Gastrocnemius medialis (tissue), 4 donors: ENCODE results near the gene DUSP15. TPM values are rescaled to one million over a fixed set of nuclear protein-coding genes. Genes with fewer than 3 reads are reported as not detected.
"Not testable (repeated sequence)": the region's sequence is repeated elsewhere in the genome, so short reads cannot be mapped to it uniquely, and the experiment has no call there.

Source experiments
- ATAC-seq, 2 donors: fragments of 150-250 bp; one replicate each; pipeline ENCODE4 v1.9.1; 2016
- DNase-seq, 2 donors: peaks; one replicate each; pipeline ENCODE4 v3.0.0-alpha.2; 2019
- H3K27ac ChIP-seq, 4 donors: fragments of 200-600 bp; sonication (generic); 1 replicate in 1 of 4; 2 replicates in 3 of 4; pipeline ENCODE4 v1.5.1; 2016 to 2018; ENCODE audit warnings: mild to moderate bottlenecking in 2 of 4, moderate library complexity in 1 of 4
- H3K27me3 ChIP-seq, 3 donors: fragments of 200-600 bp; sonication (generic) in 2 of 3; 1 replicate in 1 of 3; 2 replicates in 2 of 3; pipeline versions ENCODE4 v1.5.1 to v1.6.0; 2016 to 2019; ENCODE audit warnings: mild to moderate bottlenecking in 1 of 3, moderate library complexity in 1 of 3
- H3K36me3 ChIP-seq, 2 donors: fragments of 200-600 bp; sonication (generic) in 1 of 2; one replicate each; pipeline ENCODE4 v1.5.1; 2017 to 2018
- H3K4me1 ChIP-seq, 2 donors: fragments of 200-600 bp; sonication (generic) in 1 of 2; one replicate each; pipeline ENCODE4 v1.5.1; 2016 to 2017; ENCODE audit warnings: mild to moderate bottlenecking in 2 of 2
- H3K4me3 ChIP-seq, 4 donors: fragments of 200-600 bp; sonication (generic) in 3 of 4; 1 replicate in 1 of 4; 2 replicates in 3 of 4; pipeline ENCODE4 v1.5.1; 2016 to 2019; ENCODE audit warnings: mild to moderate bottlenecking in 2 of 4
- H3K9me3 ChIP-seq, 3 donors: fragments of 200-600 bp; sonication (generic) in 2 of 3; 1 replicate in 1 of 3; 2 replicates in 2 of 3; pipeline ENCODE4 v1.5.1; 2016 to 2019
- CTCF ChIP-seq, 5 experiments: fragments of 450-650 bp in 3 of 5; fragments of 200-600 bp in 2 of 5; sonication (generic) in 2 of 5; IDR thresholded peaks in 4 of 5; conservative IDR thresholded peaks in 1 of 5; 1 replicate in 4 of 5; 2 replicates in 1 of 5; pipeline ENCODE4 v1.5.1; 2016 to 2019; ENCODE audit warnings: antibody characterized with exemption in 5 of 5, mild to moderate bottlenecking in 3 of 5, moderate library complexity in 3 of 5
- POLR2A ChIP-seq, 2 donors: fragments of 450-650 bp; IDR thresholded peaks; one replicate each; pipeline ENCODE4 v1.6.1; 2017; ENCODE audit warnings: antibody characterized with exemption in 2 of 2, mild to moderate bottlenecking in 2 of 2, moderate library complexity in 2 of 2
- in situ Hi-C, 4 donors: fragments of 200-750 bp; cut with MboI; loops; one replicate each; pipeline versions ENCODE4 v1.15.0 to v1.8.0; 2017; ENCODE audit warnings: low sequenced_read_pairs in 4 of 4
- intact Hi-C: fragments of 100-400 bp; cut with DNase I; formaldehyde crosslinking; loops from one replicate; pipeline ENCODE4 v1.15.1; 2023; ENCODE audit warnings: low total_unique reads
- total RNA-seq, 4 donors: library from RNA; depleted of rRNA; stranded (reverse); fragments of >200 nt; gene quantifications; one replicate each; pipeline versions ENCODE4 v1.1.0 to v1.2.3, GENCODE V29; 2016

DUSP15 gene
- total RNA-seq, 4 donors from 2014 or later, result 1.1 TPM; not detected in 3

- Histone ChIP-seq H3K9me3 (no peaks in the 10 kb centered on the region), H3K4me3 (no peak overlapping the region), H3K36me3 (peaks cover 0 to 4% of the 10 kb centered on the region in 2 donors), H3K27ac (peak overlapping the region; percentile 54 to 95 (median 74)), H3K27me3 (no peaks in the 10 kb centered on the region), H3K4me1 (peaks cover 14 to 51% of the 10 kb centered on the region in 2 donors)
- peak in 1 of 2 donors; percentile 62 for DNase-seq
- ATAC-seq, result peak in 1 of 2 donors; percentile 42
- no peak for TF ChIP-seq POLR2A (IDR thresholded peaks at IDR 0.05)
- TF ChIP-seq CTCF (IDR thresholded peaks at IDR 0.05 in 4 of 5, conservative IDR thresholded peaks at IDR 0.05 in 1 of 5), result no peak
- in situ Hi-C loops (loop anchor here in 1 of 4 donors (25.0 kb wide), 1 partner anchor 95 kb away; the partner anchor contains the start of gene TPX2), intact Hi-C loops (loop anchor here (2.0 to 10.0 kb wide), 2 partner anchors 107 to 283 kb away; no protein-coding TSS in a partner anchor)
These were observed 38.5 kb downstream of the DUSP15 start for GRCh38 chr20:31831771-31832306.

- no peak overlapping the region for H3K4me3 ChIP-seq
- ATAC-seq (no peak), DNase-seq (no peak)
- peaks cover 8 to 44% of the 10 kb centered on the region in 2 donors for H3K4me1 ChIP-seq
- H3K36me3 ChIP-seq, result peaks cover 0 to 4% of the 10 kb centered on the region in 2 donors
- peak overlapping the region; percentile 54 to 95 (median 74) for H3K27ac ChIP-seq
- no peak for TF ChIP-seq CTCF (IDR thresholded peaks at IDR 0.05 in 4 of 5, conservative IDR thresholded peaks at IDR 0.05 in 1 of 5)
- no peak for TF ChIP-seq POLR2A (IDR thresholded peaks at IDR 0.05)
- in situ Hi-C loops, result loop anchor here in 1 of 4 donors (25.0 kb wide), 1 partner anchor 94 kb away; the partner anchor contains the start of gene TPX2
- intact Hi-C loops, result loop anchor here (10.0 kb wide), 1 partner anchor 284 kb away; no protein-coding TSS in a partner anchor
- no peaks in the 10 kb centered on the region for H3K9me3 ChIP-seq
- H3K27me3 ChIP-seq, result no peaks in the 10 kb centered on the region
These were observed 39.1 kb downstream of the DUSP15 start for GRCh38 chr20:31831211-31831610.

- DNase-seq (no peak), ATAC-seq (no peak)
- Histone ChIP-seq H3K4me3 (no peak overlapping the region), H3K27ac (peak overlapping the region in 3 of 4 donors; percentile 66 to 95 (median 81)), H3K27me3 (no peaks in the 10 kb centered on the region), H3K36me3 (peaks cover 0 to 4% of the 10 kb centered on the region in 2 donors), H3K9me3 (no peaks in the 10 kb centered on the region), H3K4me1 (peaks cover 6 to 43% of the 10 kb centered on the region in 2 donors)
- no peak for TF ChIP-seq POLR2A (IDR thresholded peaks at IDR 0.05)
- no peak for TF ChIP-seq CTCF (IDR thresholded peaks at IDR 0.05 in 4 of 5, conservative IDR thresholded peaks at IDR 0.05 in 1 of 5)
- in situ Hi-C loops (loop anchor here in 1 of 4 donors (25.0 kb wide), 1 partner anchor 93 kb away; the partner anchor contains the start of gene TPX2), intact Hi-C loops (loop anchor here (10.0 kb wide), 1 partner anchor 284 kb away; no protein-coding TSS in a partner anchor)
These were observed 39.8 kb downstream of the DUSP15 start for GRCh38 chr20:31830406-31830981.

GRCh38 chr20:31829731-31830130 is 40.6 kb downstream of the DUSP15 start:
- TF ChIP-seq CTCF (IDR thresholded peaks at IDR 0.05 in 4 of 5, conservative IDR thresholded peaks at IDR 0.05 in 1 of 5) (no peak), POLR2A (IDR thresholded peaks at IDR 0.05) (no peak)
- Histone ChIP-seq H3K4me1 (peaks cover 8 to 43% of the 10 kb centered on the region in 2 donors), H3K4me3 (no peak overlapping the region), H3K27me3 (no peaks in the 10 kb centered on the region), H3K9me3 (no peaks in the 10 kb centered on the region), H3K27ac (peak overlapping the region; percentile 20 to 95 (median 74)), H3K36me3 (peaks cover 0 to 4% of the 10 kb centered on the region in 2 donors)
- no peak for DNase-seq
- in situ Hi-C loops, result loop anchor here in 3 of 4 donors (10.0 to 25.0 kb wide), 4 partner anchors 92 to 205 kb away; partner anchors contain the start of genes TPX2 (in 2 of the 3) and PDRG1 (in 1 of the 3)
- intact Hi-C loops, result loop anchor here (10.0 kb wide), 1 partner anchor 285 kb away; no protein-coding TSS in a partner anchor
- ATAC-seq, result no peak

- ATAC-seq, H3K27me3 ChIP-seq, H3K4me3 ChIP-seq, DNase-seq, H3K9me3 ChIP-seq, intact Hi-C loops, H3K36me3 ChIP-seq: not testable (repeated sequence)
- H3K27ac ChIP-seq, result peak overlapping the region; percentile 24 to 95 (median 88)
- peaks cover 24 to 57% of the 10 kb centered on the region in 2 donors for H3K4me1 ChIP-seq
- in situ Hi-C loops, result loop anchor here in 3 of 4 donors (10.0 to 25.0 kb wide), 4 partner anchors 91 to 207 kb away; partner anchors contain the start of genes TPX2 (in 2 of the 3) and PDRG1 (in 1 of the 3)
These were observed 42.3 kb downstream of the DUSP15 start for GRCh38 chr20:31828016-31828415.
